Left renal cortex interstitium (tissue), 4 donors: ENCODE results near the gene SZT2. TPM values are rescaled to one million over a fixed set of nuclear protein-coding genes. Genes with fewer than 3 reads are reported as not detected.
"Not testable (repeated sequence)": the region's sequence is repeated elsewhere in the genome, so short reads cannot be mapped to it uniquely, and the experiment has no call there.

Source experiments
- DNase-seq, 4 donors: peaks; one replicate each; pipeline ENCODE4 v3.0.0-alpha.2; 2013; ENCODE audit warnings: low read depth in 4 of 4, low spot score in 2 of 4, missing footprints in 1 of 4
- polyA plus RNA-seq, 4 donors: library from polyadenylated mRNA; unstranded; fragments of 120-200 nt; gene quantifications; one replicate each; pipeline ENCODE4 v1.2.1, GENCODE V29; 2013; ENCODE audit not compliant: insufficient read length in 4 of 4

SZT2 gene
- polyA plus RNA-seq, 4 donors, result 14.5 to 36.1 (median 22.5) TPM

GRCh38 chr1:43477716-43478115 lies 88.0 kb downstream of the SZT2 start:
- DNase-seq, result no peak

GRCh38 chr1:43479414-43479813 lies 89.7 kb downstream of the SZT2 start:
- DNase-seq, result no peak

GRCh38 chr1:43481491-43481890 lies 91.8 kb downstream of the SZT2 start:
- DNase-seq, result peak in 2 of 4 donors; percentile 29 to 33

GRCh38 chr1:43482215-43482614 lies 92.5 kb downstream of the SZT2 start:
- no peak for DNase-seq

GRCh38 chr1:43484367-43484766 lies 94.7 kb downstream of the SZT2 start:
- DNase-seq, result no peak

- no peak for DNase-seq
Measured at GRCh38 chr1:43488165-43488564, 98.5 kb downstream of the SZT2 start.

- DNase-seq, result no peak
Measured at GRCh38 chr1:43491061-43491460, 101.4 kb downstream of the SZT2 start.

- no peak for DNase-seq
Measured at GRCh38 chr1:43492826-43493225, 103.1 kb downstream of the SZT2 start.

GRCh38 chr1:43493661-43494450 lies 104.2 kb downstream of the SZT2 start:
- DNase-seq, result no peak

- no peak for DNase-seq
Measured at GRCh38 chr1:43495204-43495603, 105.5 kb downstream of the SZT2 start.

GRCh38 chr1:43499898-43500297 lies 110.2 kb downstream of the SZT2 start:
- DNase-seq, result no peak

- DNase-seq, result not testable (repeated sequence)
Measured at GRCh38 chr1:43501806-43502205, 112.1 kb downstream of the SZT2 start.

- DNase-seq, result no peak
Measured at GRCh38 chr1:43503534-43503933, 113.8 kb downstream of the SZT2 start.

Other genes with a start within 250 kb of the SZT2 start
- 10 to 100 TPM; 71.9 to 82.4 (median 72.6) TPM for gene EBNA1BP2, start 217.6 kb upstream of the SZT2 start, polyA plus RNA-seq
- 1 to 10 TPM; 2.8 to 4.9 (median 4.0) TPM for gene CFAP57, start 217.6 kb upstream of the SZT2 start, polyA plus RNA-seq
- gene TMEM125, start 119.9 kb upstream of the SZT2 start, polyA plus RNA-seq, result 10 to 100 TPM; 12.5 to 17.9 (median 14.3) TPM
- gene C1orf210, start 104.3 kb upstream of the SZT2 start, polyA plus RNA-seq, result 10 to 100 TPM; 23.8 to 26.2 (median 24.8) TPM
- 10 to 100 TPM; 44.9 to 64.8 (median 53.8) TPM for gene TIE1, start 88.9 kb upstream of the SZT2 start, polyA plus RNA-seq
- 1 to 10 TPM in 2 of 4 donors, under 1 TPM in 2; 0.30 to 1.5 (median 1.0) TPM for gene MPL, start 52.1 kb upstream of the SZT2 start, polyA plus RNA-seq
- gene CDC20, start 30.9 kb upstream of the SZT2 start, polyA plus RNA-seq, result 10 to 100 TPM; 31.0 to 44.2 (median 37.9) TPM
- gene ELOVL1, start 21.9 kb upstream of the SZT2 start, polyA plus RNA-seq, result 10 to 100 TPM; 74.6 to 83.9 (median 79.9) TPM
- 10 to 100 TPM; 37.5 to 41.8 (median 39.0) TPM for gene MED8, start 99 bp upstream of the SZT2 start, polyA plus RNA-seq
- gene HYI, start 64.0 kb downstream of the SZT2 start, polyA plus RNA-seq, result 10 to 100 TPM; 32.5 to 49.2 (median 43.6) TPM
- 100 to 1,000 TPM; 194 to 244 (median 205) TPM for gene PTPRF, start 141.0 kb downstream of the SZT2 start, polyA plus RNA-seq